ENCODE data around the gene BDKRB2.

BDKRB2 gene

GRCh38 chr14:96204151-96205058 is at the start of gene BDKRB2:
Gene BDKRB2, plus strand, starts transcription at chr14:96204839. Its CDS starts 32,269 bp downstream, at chr14:96237108.
- DNase-seq, result no peak

- DNase-seq, result no peak
These were observed 49.7 kb upstream of the BDKRB2 start for GRCh38 chr14:96154900-96155299.

GRCh38 chr14:96156804-96157760 is 47.6 kb upstream of the BDKRB2 start:
- no peak for DNase-seq

DNA sequence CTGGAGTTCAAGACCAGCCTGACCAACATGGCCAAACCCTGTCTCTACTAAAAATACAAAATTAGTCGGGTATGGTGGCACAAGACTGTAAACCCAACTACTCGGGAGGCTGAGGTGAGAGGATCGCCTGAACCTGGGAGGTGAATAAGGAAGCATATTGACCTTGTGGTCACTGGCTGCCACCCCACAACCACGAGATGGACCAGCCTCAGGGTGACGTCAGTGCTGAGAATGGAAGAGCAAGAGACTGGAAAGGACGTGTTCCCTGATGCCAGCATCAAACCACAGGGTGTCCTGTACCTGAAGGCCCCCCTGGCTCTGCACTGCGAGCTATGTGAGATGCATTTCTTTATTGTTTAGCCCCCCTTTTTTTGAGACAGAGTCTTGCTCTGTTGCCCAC is 45.9 kb upstream of the BDKRB2 start:
- DNase-seq, result no peak

DNA sequence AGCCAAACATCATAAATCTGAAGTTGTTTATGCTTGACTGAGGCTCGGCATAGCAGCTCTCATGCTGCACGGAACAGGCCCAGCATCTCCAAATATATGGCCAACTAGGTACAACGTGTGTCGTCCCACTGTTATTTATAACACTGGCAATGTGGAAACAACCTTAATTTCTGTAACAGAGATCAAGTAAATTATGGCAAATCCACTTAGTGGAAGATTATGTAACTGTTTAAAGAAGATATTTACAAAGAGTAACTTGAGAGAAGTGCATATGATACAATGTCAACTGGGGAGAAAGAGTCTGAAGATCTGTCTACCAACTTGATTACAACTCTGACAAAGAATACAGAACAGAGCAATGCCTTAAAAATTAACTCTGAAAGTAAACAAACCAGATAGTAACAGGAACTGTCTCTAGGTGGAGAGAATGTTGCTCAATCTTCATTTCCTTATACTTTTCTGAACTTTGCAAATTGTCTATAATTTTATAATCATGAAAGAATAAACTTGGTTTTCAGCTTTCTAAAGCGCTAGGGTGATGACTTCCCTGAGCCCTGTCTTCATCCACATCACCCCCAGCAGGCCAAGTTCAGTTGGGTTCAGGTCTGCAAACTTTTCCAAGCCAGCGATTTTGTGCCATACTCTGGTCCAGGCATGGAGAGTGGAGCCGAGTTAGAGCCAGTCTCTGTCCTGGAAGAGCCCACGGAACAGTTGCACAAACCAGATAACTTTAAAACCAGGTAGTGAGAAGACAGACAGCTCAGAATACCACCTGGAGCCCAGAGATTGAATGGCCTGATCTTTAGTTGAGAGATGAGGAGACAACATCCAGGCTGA is 44.3 kb upstream of the BDKRB2 start:
- no peak for DNase-seq

DNA sequence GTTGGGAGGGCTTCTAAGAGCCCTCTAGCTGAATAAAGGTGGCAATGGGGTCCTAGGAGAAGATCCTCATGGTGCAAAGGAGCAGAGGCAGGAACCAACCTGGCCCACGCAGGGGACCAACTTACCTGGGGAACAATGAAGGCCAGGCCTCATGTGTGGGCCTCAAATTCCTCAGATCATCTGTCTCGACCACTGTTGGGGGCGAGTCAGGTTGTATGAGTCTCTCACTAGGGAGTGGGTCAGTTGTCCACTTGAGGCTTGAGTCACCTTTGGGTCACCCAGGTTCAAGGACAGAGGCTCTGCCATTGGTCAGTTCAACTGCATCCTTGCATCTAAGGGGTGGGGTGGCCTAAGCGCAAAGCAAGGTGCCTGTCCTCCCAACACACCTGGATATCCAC is 43.7 kb upstream of the BDKRB2 start:
- DNase-seq, result no peak

GRCh38 chr14:96161636-96162035 is 43.0 kb upstream of the BDKRB2 start:
- DNase-seq, result no peak

DNA sequence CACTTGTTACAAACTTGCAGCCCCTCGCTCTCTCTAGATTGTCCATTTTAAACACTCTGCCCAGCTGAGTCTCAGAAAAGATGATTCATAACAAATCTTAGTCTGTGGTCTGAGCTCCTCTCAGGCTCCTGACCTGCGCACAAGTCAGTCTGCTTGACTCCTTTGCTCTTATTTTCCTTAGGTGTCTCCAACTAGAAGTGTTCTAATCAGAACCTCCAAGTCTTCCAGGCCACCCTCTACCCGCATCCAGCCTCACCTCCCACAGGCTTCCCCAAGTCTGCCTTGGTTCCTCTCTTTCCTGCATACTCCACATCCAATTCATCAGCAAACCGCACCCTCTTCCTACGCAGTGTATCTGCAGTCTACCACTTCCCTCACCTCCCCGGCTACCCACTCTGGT is 42.4 kb upstream of the BDKRB2 start:
- no peak for DNase-seq

DNA sequence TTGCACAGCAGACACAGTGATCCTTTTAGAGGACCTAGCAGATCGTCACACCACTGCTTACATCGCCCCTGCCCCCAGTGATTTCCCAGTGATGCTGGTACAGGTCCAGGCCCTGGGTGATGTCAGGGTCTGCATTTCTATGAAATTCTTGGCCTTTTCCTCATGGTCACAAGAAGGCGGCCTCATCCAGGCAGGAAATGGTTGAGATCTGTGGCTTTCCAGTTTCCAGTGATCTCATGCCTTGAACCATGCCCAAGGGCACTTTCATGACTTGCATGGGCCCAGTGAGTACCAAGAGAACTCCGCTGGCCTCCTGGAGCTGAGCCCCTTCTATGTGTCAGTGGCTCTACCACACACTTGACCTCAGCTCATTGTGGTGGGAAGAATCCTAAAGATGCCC is 41.9 kb upstream of the BDKRB2 start:
- DNase-seq, result no peak

- DNase-seq, result no peak
These were observed 39.7 kb upstream of the BDKRB2 start for GRCh38 chr14:96164861-96165490.

DNA sequence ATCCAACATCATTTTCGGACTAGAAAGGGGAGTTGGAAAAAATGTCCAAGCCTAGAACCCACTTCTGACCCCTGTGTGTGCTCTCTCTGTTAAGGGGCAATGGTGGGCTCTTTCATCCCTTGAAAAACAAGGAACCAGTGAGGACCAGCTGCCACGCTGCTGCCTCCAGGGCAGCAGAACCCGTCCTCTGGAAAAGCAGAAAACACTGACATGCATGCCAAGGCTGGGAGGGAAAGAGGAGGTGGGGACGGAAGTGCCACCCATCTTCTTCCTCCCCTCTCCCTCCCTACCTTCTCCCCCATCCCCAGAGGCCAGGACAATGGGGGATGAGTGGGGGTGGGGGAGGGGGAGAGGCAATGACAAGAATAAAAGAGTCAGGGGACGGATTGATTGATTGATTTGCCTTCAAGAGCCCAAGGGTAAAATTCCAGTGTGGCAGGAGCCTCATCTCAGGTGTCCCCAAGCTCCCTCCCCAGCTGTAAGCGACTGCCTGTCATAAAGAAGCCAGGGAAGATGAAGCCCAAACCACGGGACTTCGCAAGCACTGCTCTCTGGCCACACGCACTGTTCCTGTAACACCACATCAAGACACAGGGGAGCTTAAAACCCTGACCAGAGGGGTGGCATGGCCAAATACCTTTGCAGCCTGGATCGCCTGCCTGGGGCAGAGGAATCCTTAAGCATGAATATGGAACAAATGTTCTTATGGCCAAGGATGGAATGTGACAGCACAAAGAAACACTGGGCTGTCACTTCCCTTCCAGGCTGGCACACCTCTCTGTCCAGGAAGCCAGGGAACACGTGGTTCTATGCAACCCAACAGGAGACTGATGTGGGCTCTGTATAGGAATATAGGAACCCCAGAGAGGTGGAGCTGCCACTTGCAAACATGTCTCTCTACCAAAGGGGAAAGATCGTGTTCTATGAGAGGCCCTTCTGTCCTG is 38.9 kb upstream of the BDKRB2 start:
- DNase-seq, result no peak

DNA sequence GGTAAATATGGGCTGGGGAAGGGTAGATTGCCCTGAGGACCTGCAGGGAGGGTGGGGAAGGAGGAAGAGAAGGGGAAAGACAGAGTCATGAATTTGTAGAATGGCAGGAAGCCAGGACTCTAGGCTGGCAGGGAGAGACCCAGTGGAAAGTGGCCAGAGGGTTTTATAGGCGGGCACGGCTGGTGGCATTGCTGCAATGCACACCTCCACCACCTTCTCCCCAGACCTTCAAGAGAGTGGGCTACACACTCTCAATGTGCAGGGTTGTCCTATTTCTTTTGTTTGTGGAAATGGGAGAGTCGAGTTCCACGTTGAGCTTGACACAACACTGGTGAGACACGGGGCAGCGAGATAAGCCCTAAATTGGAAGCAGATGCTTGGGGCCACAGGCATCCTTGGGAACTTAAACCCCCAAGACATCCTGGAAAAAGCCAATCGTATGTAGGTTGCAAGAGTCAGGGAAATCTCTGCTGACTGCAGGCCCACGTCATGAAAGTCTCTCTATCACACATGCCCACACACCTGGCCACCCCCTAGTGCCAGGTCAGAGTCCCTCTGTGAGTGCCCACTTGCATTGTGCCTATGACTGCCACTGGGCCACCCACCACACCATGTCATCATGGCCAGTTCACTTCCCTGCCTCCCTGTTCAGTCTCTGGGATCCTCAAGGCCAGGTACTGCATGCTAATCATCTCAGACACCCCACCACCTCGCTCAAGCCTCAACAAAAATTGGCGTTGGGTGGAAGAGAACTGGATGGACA is 38.0 kb upstream of the BDKRB2 start:
- DNase-seq, result no peak

DNA sequence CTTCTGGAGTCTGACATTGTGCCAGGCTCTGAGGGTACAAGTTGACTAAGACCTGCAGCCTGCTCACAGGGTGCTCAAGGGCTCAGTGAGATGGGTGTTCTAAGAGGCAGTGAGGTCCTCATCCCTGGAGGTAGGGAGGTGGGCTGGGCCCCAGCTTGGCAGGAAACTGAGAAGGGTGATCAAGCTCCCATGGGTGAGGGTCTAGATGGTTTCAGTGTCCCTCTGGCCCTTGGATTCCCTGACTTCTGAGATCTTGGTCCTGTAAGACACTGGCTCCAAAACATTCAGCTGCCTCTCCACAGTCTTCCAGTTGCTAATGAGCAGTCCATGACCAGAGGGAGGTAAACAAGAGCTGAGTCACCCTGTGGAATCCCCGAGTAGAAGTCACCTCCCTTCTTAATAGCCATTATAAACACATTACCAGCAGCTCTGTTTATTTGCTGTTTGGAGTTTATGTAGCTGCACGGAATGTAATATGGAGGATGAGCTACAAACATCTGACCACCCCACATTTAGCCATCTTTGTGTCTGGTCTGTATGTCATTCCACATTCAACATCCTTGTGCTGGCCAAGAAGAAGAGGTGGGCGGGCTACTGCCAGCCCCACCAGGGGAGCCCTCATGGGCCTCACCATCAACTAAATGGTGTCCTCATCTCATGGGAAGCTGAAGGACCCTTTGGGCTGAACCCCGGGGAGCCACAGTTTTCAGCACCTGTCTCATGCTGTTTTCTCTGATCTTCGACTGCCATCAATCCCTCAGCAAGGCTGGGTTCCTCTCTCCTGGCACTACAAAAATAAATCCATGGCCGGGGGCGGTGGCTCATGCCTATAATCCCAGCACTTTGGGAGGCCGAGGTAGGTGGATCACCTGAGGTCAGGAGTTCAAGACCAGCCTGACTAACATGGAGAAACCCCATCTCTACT is 37.2 kb upstream of the BDKRB2 start:
- DNase-seq, result no peak

GRCh38 chr14:96168581-96168980 is 36.1 kb upstream of the BDKRB2 start:
- DNase-seq, result no peak

DNA sequence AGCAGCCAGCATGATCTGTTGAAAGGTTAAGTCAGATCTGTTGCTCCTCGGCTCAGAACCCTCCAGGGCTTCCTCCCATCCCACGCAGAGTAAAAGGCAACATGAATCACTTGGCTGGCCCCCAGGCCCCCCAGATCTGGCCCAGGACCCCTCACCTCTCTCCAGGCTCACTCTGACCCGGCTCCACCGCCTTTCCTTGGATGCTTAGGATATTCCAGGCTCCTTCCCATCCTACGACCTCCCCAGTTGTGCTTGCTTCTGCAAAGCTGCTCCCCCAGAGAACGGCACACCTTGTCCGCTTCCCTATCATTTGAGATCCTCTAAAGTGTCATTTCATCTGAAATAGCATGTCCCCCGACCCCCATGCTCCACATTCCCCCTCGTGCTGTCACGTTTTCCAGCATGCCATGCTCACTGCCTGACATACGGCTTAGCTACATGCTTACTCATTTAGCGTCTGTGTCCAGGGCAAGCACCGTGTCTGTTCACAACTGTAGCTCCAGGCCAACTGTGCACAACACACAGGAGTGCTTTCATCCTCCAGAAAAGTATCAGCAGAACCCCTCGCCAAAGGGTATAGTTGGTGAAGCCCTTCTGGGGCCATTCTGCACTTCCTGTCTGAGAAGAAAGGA is 33.6 kb upstream of the BDKRB2 start:
- no peak for DNase-seq

GRCh38 chr14:96173636-96174475 is 30.8 kb upstream of the BDKRB2 start:
- DNase-seq, result no peak

DNA sequence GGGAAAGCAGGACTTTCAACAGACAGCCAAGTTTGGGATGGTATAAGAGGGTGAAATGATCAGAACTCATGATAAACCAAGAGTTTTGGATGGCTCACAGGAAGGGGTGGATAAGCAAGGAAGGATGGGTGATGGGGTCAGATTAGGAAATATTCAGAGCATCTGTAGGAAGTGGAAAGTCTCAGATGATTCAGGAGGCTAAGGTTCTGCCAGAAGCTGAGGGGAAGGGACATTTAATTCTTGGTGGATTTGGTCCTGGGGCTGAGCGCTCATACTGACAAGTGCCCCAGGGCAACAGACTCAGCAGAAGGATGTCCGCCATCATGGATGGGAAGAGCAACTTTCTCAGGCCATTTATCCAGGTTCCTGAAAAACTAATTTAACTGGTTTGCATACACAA is 28.4 kb upstream of the BDKRB2 start:
- no peak for DNase-seq

- DNase-seq, result no peak
These were observed 27.8 kb upstream of the BDKRB2 start for GRCh38 chr14:96176811-96177211.
